GM21423 (cell line): ENCODE results near the gene TMEM181.
"Not testable (repeated sequence)": the region's sequence is repeated elsewhere in the genome, so short reads cannot be mapped to it uniquely, and the experiment has no call there.

Source experiments
- ATAC-seq: cut with Tn5 transposase; IDR thresholded peaks from one replicate; pipeline ENCODE4 v1.9.1; 2021; ENCODE audit warnings: mild to moderate bottlenecking, moderate library complexity; ENCODE audit not compliant: unreplicated experiment

TMEM181 gene

DNA sequence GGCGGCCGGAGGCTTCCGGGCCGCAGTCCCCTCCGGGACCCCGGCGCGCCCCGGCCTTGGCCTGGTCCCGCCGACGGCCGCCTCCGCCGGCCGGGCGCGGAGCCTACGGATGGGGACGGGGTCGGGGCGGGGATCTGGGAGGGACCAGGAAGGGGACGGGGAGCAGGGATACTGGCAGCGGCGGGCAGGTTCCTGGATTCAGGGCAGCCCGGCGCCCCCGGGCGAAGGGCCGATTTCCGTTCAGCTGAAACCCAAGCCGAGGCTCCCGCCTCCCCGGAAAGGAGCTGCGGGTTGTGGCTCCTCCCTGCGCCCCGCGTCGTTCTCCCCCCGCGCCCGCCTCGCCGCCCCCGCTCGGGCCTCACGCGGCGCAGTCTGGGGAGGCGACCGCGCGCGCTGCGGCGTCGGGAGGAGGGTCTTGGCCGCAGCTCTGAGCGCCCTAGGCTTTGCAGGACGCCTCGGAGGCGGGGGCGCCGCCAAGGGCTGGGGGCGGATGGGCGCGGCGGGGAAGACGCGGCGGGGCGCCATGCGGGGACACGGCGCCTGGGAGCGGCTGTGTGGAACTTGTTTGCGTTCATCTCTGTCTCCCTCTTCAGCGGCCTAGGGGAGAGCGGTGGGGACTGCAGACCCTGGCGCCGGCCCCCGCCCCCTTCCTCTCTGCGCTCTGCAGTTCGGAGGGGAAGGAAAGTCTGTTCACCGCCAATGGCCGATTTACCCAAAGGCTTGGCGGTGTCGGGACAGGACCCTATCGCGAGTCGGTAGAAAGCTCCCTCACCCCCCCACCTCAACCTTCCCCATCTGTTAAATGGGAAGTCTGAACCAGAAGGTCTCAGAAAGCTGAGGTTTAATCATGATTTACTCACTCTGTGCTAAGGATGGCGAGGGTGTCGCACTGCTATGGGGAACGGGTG is 22.7 kb upstream of the TMEM181 start:
- no peak for ATAC-seq

DNA sequence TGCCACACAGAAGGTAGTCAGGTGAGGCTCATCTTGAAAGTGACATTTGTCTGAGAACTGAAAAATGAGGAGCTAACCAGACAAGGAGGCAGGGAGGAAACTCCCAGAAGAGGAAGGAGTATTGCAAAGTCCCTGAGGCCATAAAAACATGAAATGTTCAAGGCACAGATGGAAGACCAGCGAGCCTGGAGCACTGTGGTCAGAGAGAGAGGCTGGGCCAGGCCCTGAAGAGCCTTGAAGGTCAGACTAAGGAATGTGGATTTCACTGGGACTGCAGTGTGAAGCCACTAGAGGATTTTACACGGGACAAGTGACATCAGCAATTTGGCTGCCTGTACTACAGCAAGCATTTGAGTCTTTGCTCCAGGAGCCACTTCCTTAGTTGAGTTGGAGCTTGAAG is 21.1 kb upstream of the TMEM181 start:
- no peak for ATAC-seq

DNA sequence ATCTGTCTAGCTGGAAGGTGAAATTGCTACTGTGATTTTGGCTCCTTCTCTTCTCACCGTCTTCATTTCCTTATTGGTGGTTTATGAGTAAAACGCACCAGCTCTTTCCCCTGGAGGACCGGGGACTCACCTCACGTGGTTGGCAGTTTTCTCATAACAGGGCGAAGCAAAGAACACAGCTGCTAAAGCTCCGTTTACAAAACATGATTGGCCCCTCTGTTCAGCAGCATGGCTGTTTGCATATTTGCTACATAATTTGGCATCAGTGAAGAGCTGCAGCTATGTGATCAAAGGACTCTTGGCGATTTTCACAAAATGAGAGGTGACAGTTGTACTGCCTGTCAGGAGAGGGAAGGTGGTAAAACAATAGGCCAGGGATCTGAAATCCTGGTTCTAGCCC is 20.5 kb upstream of the TMEM181 start:
- no peak for ATAC-seq

DNA sequence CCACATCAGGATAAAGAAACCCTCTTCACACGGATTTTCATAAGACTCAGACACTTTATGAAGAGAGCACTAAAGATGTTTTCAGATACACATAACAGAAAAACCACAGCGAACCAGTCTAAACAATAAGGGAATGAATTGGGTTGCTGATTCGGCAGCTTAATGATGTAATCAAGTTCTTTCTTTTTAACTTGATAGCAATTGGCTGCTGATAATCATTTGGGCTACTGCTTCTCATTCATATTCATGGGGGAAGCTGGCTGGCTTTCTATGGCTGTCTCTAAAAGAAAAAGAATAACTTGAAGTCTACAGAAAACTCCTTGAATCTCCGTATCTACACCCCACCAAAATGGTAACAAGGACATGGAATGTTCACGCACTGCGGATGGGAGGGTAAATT is 20.0 kb upstream of the TMEM181 start:
- ATAC-seq: no peak

DNA sequence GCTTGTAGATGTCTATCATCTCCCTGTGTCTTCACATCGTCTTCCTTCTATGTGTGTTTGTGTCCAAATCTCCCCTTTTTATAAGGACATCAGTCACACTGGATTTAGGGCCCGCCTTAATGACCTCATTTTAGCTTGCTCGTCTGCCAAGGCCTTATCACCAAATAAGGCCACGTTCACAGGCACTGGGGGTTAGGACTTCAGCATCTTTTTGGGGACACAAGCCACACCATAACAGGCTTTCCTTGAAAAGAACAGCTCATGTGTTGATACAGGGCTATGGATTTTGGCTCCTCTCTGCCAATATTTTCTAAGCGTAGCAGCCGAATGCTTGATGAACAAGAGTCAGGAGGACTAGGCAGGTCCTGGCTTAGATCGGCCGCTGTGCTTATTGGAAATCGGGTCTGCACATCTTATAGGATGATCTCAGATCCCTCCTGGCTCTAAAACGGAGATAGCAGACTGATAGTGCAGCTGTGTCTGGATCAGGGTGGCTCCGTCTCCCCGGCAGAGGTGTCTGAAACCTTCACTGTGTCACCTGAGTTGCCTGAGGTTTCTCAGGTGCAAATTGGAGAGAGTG is 16.2 kb upstream of the TMEM181 start:
- no peak for ATAC-seq

GRCh38 chr6:158544428-158544827 is 15.5 kb upstream of the TMEM181 start:
- ATAC-seq: no peak

- ATAC-seq: no peak
Measured at GRCh38 chr6:158545043-158545966, 14.6 kb upstream of the TMEM181 start.

- ATAC-seq: no peak
Measured at GRCh38 chr6:158548418-158549161, 11.3 kb upstream of the TMEM181 start.

- ATAC-seq: no peak
Measured at GRCh38 chr6:158552055-158552795, 7.7 kb upstream of the TMEM181 start.

DNA sequence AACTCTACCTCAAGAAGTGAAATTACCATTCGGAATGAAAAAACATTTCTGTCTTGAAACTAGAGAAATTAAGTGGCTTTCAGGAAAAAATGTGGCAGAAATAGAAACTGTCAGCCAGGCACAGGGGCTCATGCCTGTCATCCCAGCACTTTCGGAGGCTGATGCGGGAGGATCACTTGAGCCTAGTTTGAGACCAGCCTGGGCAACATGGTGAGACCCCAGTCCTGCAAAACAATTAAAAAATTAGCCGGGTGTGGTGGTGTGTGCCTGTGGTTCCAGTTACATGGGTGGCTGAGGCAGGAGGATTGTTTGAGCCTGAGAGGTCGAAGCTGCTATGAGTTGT is 7.1 kb upstream of the TMEM181 start:
- ATAC-seq: no peak

- ATAC-seq: no peak
Measured at GRCh38 chr6:158554611-158555361, 5.1 kb upstream of the TMEM181 start.

DNA sequence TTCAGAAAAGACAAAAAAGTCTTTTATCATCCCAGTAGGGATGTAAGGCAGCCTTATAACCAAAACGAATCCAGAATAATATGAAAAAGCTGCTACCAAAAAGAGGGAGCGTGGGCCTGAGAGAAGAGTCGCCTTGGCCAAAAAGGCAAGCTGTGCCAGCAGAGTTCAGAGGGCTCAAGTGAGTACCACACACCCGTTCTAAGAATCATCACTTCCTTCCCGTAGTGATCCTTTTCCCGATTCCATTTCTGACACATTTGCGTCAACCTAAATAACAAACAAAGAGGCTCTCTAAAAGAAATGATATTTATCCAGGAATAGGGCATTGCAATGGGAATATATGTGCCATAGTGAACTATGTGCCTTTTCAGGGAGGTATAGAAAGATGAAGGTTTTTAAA is 3.8 kb upstream of the TMEM181 start:
- no peak for ATAC-seq

DNA sequence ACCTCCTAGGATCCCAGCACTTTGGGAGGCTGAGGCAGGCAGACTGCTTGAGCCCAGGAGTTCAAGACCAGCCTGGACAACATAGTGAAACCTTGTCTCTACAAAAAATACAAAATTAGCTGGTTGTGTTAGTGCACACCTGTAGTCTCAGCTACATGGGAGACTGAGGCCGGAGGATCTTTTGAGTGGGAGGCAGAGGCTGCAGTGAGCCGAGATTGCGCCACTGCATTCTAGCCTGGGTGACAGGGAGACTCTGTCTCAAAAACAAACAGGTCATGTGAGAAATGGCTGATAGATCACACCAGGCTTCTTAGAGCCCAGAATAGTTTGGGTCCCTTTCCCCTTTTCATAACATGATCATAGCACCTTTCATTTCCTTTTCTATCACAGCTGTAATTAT is 2.8 kb upstream of the TMEM181 start:
- ATAC-seq: not testable (repeated sequence)

DNA sequence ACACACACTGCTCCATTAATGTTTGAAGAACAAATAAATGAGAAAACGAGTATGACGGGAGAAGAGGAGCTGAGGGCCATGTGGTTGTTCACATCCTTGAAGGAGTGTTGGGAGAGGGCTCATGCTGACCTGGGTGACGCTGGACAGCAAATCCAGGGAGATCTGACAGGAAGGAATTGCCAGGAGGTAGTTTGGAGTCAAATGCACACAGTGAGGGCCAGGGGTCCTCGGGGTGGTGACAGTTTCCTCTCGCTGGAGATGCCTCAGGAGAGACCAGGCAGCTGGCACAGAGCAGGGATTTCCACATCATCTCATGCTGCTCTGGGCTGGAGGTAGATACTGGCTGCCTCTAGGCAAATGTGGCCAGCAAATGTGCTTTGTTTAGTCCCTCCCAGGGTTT is 2.0 kb upstream of the TMEM181 start:
- no peak for ATAC-seq

- no peak for ATAC-seq
Measured at GRCh38 chr6:158558415-158559306, 1.2 kb upstream of the TMEM181 start.

GRCh38 chr6:158559338-158559894 is 475 bp upstream of the TMEM181 start:
- ATAC-seq: no peak

DNA sequence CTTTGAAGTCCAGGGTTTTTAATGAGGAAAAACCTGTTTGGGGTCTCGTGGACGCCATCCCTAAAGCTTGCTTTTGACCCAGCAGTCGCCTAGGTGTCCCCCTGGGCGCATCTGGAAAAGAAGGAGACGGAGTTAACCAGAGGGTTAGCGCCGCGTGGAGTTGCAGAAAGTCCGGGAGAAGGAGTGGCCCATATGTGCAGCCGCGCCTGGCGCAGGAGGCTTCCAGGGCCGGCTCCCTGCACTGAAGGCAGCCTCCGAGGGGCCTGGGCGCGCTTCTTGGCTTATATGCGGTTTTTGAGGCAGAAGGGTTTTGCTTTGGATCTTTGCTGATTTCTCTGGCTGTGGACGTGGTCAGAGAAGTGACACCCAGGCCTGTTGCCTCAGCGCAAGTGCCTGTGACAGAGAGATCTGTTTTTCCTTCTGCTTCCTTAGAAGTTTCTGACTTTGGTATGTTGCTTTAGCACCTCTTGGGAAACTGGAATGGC is 987 bp downstream of the TMEM181 start:
- ATAC-seq: no peak

DNA sequence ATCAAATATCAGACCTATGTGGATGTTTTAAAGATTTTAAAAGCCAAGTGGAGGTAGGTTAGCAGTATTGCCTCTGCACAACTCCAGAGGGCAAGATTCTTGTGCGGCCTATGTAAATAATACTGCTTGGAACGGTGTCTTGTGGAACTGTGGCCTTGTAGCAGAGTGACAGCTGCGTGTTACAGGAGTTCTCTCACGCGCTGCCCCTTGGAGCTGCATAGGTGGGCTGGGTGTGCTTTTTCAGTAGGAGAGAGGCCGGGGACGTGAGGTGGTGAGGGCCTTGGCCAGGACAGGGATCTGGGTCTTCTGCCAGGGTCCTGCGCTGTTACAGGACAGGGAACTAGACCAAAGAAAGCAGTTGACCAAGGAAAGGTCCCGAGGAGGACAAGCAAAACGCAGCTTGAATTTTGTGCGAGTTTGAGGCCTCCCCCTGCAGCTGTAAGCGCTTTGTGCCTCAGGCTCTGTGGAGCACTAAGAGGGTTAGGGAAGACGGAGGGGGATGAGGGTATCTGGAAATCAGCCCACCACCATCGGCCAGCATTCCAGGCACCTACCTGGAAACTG is 1.5 kb downstream of the TMEM181 start:
- ATAC-seq: no peak
